Activated CD8-positive, alpha-beta memory T cell treated with anti-CD3 and anti-CD28 coated beads for 48 hours (primary cell): ENCODE data around the gene FAM240A.
"Not testable (repeated sequence)": the region's sequence is repeated elsewhere in the genome, so short reads cannot be mapped to it uniquely, and the experiment has no call there.

Experiments
- DNase-seq, 3 experiments: peaks; one replicate each; pipeline ENCODE4 v3.0.0-alpha.2; 2020; ENCODE audit warnings: low read depth in 2 of 3, low spot score in 2 of 3

The FAM240A gene

DNA sequence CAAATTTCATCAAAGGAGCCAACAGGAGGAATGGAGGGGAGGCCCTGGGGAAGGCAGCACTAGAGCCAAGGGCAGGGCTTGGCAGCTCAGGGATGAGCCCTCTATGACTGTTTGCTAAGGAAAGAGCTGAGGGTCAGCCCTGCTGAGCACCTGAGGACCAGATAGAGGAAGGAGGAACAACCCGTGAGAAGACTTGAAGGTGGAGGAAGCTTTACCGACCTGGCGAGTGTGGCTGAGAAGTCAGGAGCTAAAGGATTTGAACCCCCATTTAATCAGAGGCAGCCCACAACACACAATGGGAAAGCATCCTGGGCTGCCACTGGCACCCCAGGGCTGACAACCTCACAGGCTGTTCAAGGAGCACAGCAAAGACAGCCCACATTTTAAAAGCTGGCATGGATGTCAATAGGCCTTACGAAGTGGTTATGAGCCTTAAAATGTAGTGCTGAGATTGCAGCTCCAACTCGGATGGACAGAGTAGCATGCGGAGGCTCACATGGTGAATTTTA lies 25.5 kb upstream of the FAM240A start:
- DNase-seq = no peak

GRCh38 chr3:46587268-46587667 lies 25.1 kb upstream of the FAM240A start:
- not testable (repeated sequence) for DNase-seq

GRCh38 chr3:46593274-46593862 lies 19.0 kb upstream of the FAM240A start:
- DNase-seq = no peak

- no peak for DNase-seq
Observed at GRCh38 chr3:46593979-46594378, 18.3 kb upstream of the FAM240A start.

DNA sequence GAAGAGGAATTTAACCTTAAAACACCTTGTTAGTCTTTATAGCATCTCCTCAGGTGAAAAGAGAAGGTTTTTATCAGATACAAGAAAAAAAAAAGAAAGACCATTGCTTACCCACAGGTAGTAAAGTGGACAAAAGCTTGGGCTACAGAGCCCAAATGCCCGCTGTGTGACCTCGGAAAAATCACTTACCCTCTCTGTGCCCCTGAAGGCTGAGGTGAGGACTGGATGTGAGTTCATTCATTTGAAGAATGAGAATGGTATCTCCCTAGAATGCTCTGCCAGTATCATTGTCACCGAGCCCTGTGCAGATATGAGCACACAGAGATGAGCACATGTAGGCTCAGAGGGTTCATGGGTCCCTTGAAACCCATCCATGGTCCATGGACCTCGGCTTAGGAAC lies 17.6 kb upstream of the FAM240A start:
- no peak for DNase-seq

DNA sequence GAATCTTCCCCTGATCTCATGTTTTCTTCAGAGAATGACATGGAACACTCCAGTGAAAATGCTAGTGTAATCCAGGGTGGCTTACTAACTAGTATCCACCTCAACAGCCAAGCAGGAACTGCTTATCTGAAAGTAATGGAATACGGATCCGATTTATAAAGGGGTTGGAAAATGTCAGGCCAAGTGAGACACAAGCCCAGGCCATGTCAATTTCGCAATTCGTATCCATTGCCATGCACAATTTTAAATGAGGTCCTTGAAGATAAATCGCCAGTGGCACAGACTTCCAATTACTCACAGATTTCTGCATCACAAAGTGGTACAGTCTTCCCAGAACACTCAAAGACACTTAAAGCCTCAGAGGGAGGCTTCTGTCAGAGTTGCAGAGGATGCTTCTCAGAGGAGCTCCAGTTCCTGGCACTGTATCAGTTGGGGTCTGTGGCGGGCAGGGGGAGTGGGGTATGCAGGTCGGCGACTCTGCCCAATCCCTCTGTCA lies 16.5 kb upstream of the FAM240A start:
- no peak for DNase-seq

- no peak for DNase-seq
Observed at GRCh38 chr3:46599590-46599989, 12.7 kb upstream of the FAM240A start.

DNA sequence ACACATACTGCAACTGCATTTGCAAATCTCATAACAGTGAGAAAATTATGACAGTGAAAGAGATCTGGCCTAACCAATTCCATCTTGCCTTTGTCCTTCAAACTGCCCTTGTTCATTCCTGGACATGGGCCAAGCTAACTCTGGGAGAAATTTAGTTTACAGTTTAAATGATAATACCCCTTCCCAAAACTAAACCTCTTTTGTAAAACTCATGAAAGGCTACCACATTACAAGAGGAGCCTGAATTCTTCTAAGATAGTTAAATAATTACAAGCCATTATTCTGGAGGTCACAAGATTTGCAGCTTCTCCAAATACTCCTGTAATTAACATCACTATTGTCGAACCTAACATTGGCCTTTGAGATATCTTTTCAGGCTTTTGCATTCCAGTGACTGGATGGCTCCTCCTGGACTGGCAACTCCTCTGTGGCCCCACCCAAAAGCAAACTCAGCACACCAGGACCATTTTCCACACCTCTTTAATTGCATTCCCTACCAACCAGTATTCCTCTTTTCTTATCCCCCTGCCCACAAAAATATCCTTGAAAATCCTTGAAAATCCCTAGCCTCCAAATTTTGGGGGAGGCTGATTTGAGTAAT lies 8.8 kb upstream of the FAM240A start:
- no peak for DNase-seq

- DNase-seq = no peak
Observed at GRCh38 chr3:46604127-46604526, 8.2 kb upstream of the FAM240A start.

GRCh38 chr3:46607603-46608028 lies 4.7 kb upstream of the FAM240A start:
- DNase-seq = no peak

DNA sequence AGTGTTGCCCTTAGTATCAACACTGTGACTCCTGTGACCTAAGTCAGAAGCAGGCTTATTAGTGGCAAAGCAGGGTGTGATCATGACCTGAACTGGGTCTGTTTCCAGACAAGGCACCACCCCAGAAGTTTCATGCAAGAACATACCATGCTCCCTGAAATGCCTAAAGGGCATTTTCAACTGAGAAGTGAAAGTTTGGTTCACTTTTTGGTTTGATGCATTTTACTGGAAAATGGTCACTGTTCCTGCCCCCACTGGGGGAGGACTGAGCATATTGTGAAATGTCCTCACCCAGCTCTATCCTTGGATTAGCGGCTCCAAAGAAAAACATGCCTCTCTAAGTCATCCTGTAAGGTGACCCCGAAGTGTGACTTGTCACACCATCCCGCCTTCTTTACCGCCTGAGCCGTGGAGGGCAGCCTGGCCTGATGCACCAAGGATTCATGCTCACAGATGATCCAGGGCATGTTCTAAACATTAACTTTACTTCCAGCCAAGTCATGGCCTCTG lies 3.1 kb upstream of the FAM240A start:
- DNase-seq = no peak

DNA sequence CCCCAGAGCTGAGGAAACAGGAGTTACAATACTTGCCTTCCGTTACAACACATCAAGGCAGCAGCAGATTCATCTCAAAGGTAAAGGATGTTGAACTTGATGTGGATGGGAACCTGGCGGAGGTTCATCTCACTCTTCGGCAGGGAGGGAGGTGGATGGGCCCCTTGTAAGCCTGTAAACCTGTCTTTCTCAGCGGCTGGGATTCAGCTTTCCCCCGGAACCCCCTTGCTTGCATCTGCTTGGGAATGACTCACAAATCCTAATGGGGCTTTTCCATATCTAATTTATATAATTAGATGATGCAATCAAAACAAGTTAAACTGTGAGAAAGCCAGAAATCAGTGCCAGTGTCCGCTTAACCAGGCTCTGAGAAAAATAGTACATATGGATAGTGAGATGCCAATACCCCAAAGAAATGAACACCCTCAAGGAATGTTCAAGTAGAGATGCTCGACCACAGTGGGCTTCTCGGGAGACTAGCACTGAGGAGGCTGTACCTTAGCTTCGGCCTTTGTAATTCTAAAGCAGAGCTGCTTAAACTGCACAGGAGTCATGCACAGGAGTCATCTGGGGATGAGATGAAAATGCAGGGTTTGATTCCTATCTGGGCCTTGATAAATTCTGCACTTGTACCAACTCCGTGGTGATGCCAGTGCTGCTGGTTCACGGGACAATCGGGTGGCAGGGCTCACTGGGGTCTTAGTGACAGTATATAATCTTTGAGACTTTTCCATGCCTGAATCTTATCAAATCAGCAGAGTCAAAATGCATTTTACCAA lies 2.2 kb upstream of the FAM240A start:
- no peak for DNase-seq

DNA sequence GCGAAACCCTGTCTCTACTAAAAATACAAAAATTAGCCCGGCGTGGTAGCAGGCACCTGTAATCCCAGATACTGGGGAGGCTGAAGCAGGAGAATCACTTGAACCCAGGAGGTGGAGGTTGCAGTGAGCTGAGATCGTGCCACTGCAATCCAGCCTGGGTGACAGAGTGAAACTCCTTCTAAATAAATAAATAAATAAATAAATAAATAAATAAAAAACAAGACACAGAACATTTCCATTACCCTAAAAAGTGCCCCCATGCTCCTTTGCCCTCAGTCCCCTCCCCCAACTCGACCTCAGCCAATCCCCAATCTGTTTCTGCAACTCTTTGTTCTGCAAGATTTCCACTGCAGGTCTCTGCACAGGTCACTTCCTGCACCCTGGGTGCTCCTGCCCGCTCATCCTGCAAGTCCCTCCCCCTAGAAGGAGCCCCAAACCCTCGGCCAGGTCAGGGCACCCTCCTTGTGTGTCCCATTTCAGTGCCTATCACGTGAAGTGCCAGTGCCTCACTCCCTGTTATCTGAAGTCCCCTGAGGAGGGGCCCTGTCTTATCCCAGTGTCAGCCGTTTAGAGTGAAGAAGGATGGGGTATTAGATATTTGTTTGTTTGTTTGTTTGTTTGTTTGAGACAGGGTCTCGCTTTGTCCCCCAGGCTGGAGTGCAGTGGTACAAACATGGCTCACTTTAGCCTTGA lies 1.1 kb downstream of the FAM240A start:
- DNase-seq = no peak

GRCh38 chr3:46614431-46614830 lies 2.1 kb downstream of the FAM240A start:
- no peak for DNase-seq

GRCh38 chr3:46615050-46615775 lies 2.9 kb downstream of the FAM240A start:
- no peak for DNase-seq

DNA sequence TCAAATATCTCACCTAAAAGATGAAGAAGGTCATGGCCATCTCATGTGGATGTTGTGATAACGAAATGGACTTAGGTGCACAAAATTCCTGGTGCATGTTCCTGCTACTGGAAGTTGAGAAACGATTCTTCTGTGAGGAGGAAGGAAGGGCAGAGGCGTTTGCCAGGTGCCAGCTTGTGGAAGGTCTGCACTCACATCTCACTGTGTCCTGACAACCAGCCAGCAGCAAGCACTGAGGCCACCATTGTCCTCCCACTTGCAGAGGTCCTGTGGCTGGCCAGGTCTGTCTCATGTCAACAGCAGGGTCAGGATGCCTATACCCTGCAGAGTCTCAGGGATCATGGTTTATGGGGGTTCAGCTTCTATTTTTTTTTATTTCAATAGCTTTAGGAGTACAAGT lies 3.7 kb downstream of the FAM240A start:
- no peak for DNase-seq

GRCh38 chr3:46617941-46618340 lies 5.6 kb downstream of the FAM240A start:
- DNase-seq = no peak

- no peak for DNase-seq
Observed at GRCh38 chr3:46619845-46620778, 7.8 kb downstream of the FAM240A start.

- no peak for DNase-seq
Observed at GRCh38 chr3:46624533-46624932, 12.2 kb downstream of the FAM240A start.
